ENCODE measurements around the gene RBPJL. TPM values are rescaled to one million over a fixed set of nuclear protein-coding genes. Genes with fewer than 3 reads are reported as not detected.

RBPJL gene
- total and polyA plus RNA-seq, 7 donors = 1.8 TPM; not detected in 6

DNA sequence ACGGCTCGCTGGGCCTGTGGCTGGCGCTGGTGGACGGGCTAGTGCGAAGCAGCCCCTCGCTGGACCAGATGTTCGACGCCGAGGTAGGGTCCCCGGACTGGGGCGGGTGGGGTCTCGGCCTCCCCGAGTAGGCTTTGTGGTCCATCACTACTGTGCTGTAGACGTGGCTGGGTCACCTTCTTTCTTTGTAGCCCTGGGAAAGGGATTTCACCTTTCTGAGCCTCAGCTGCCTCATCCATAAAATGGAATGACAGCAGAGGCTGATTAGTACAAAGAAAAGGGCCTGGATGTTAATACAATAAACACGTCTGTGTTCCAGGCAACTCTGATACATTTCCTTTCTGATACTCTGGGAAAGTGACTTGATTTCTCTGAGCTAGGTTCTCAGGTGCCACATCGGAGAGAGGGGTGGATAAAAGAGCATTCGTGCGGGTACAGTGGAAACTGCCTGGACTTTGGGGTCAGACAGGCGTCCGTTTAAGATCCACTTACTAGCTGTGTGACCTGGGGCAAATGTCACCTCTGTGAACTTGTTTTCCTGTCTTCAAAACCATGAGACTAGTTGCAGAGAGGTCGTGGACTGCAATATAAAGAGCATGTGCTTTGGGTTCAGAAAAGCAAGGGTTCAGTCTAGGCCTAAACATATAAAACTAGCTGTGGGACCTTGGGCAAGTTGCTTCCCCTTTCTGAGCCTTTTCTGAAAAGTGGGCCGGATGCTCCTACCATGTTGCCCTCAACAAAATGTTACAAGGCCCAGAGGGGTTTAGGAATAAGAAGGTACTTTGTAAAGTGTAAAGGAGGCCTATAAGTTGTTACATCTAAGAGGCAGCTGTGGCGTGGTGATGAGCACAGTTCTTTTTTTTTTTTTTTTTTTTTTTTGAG is 57.2 kb downstream of the RBPJL start:
- Histone ChIP-seq H3K4me1 (peaks cover 0 to 49% (median 46%) of the 10 kb centered on the region in 4 donors), H3K4me3 (peak overlapping the region; percentile 54 to 72 (median 67)), H3K27me3 (no peaks in the 10 kb centered on the region), H3K27ac (peak overlapping the region; percentile 88 to 96 (median 94)), H3K36me3 (peaks cover 13 to 37% (median 22%) of the 10 kb centered on the region in 4 donors), H3K9me3 (no peaks in the 10 kb centered on the region)
- 18 to 22% methylated on average over 23 of the region's 23 CpGs for WGBS, 2 donors
- TF ChIP-seq, protein P1, sequence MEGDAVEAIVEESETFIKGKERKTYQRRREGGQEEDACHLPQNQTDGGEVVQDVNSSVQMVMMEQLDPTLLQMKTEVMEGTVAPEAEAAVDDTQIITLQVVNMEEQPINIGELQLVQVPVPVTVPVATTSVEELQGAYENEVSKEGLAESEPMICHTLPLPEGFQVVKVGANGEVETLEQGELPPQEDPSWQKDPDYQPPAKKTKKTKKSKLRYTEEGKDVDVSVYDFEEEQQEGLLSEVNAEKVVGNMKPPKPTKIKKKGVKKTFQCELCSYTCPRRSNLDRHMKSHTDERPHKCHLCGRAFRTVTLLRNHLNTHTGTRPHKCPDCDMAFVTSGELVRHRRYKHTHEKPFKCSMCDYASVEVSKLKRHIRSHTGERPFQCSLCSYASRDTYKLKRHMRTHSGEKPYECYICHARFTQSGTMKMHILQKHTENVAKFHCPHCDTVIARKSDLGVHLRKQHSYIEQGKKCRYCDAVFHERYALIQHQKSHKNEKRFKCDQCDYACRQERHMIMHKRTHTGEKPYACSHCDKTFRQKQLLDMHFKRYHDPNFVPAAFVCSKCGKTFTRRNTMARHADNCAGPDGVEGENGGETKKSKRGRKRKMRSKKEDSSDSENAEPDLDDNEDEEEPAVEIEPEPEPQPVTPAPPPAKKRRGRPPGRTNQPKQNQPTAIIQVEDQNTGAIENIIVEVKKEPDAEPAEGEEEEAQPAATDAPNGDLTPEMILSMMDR (IDR thresholded peaks at IDR 0.05) = no peak
- TF ChIP-seq EP300 (IDR thresholded peaks at IDR 0.05) = no peak
- no peak for TF ChIP-seq POLR2A (IDR thresholded peaks at IDR 0.05)
- no peak for TF ChIP-seq POLR2AphosphoS5 (IDR thresholded peaks at IDR 0.05)
- intact Hi-C loops (cut with DNase I) = loop anchor here (2.0 to 10.0 kb wide), 4 partner anchors 42 to 571 kb away; partner anchors contain the start of gene PCIF1
- DNase-seq = no peak

DNA sequence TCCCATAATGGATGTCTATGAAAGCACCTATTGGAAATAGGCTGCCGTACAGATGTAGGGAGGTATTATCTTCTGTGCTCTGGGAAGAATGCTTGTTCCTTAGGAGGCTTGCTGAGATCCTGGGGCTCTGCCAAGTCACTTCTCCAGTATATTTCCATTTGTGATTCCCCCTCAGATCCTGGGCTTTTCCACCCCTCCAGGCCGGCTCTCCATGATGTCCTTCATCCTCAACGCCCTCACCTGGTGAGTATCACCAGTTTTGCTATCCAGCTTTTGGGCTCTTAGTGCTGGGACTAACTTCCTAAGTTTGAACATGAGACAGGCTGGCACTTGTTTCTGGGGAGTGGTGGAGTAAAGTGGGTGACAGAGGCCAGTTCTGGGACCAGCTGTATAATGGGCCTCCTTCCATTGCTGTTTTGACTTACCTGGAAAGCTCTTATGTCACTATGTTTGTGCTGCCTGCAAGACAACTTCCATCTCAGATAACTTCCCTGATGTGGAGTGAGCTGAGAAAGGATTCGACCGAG is 58.9 kb downstream of the RBPJL start:
- Histone ChIP-seq H3K27ac (peak overlapping the region in 3 of 4 donors; percentile 26 to 96 (median 46)), H3K9me3 (no peaks in the 10 kb centered on the region), H3K36me3 (peaks cover 13 to 38% (median 22%) of the 10 kb centered on the region in 4 donors), H3K4me1 (peaks cover 0 to 32% (median 29%) of the 10 kb centered on the region in 4 donors), H3K27me3 (no peaks in the 10 kb centered on the region), H3K4me3 (no peak overlapping the region)
- intact Hi-C loops (cut with DNase I) = loop anchor here (10.0 kb wide), 1 partner anchor 569 kb away; the partner anchor contains the start of gene PCIF1
- TF ChIP-seq POLR2A (IDR thresholded peaks at IDR 0.05) (no peak), EP300 (IDR thresholded peaks at IDR 0.05) (no peak), POLR2AphosphoS5 (IDR thresholded peaks at IDR 0.05) (no peak)
- TF ChIP-seq, protein P1 (IDR thresholded peaks at IDR 0.05) = no peak
- 95 to 97% methylated on average over 5 of the region's 5 CpGs for WGBS, 2 donors
- peak; percentile 59 for DNase-seq

DNA sequence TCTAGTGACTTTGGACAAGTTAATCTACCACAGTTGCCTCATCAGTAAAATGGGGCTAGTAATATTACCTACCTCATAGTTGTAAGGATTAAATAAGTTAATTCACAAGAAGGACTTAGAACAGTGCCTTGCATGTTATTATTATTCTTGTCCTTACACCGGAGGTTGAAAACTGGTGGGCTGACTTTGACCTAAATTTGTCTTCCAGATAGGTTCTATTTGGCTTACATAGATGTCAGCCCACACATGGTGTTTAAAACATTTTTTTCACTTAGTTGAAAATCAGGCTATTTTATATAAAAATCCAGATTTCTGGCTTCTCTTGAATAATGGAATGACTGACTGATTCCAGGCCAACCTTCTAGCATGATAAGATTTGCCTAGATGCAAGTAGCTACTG is 59.6 kb downstream of the RBPJL start:
- TF ChIP-seq, protein P1 (IDR thresholded peaks at IDR 0.05) = no peak
- no peak for TF ChIP-seq POLR2AphosphoS5 (IDR thresholded peaks at IDR 0.05)
- no peak for TF ChIP-seq EP300 (IDR thresholded peaks at IDR 0.05)
- TF ChIP-seq POLR2A (IDR thresholded peaks at IDR 0.05) = no peak
- DNase-seq = no peak
- Histone ChIP-seq H3K27me3 (no peaks in the 10 kb centered on the region), H3K9me3 (no peaks in the 10 kb centered on the region), H3K4me1 (peaks cover 0 to 29% (median 25%) of the 10 kb centered on the region in 4 donors), H3K36me3 (peaks cover 13 to 38% (median 22%) of the 10 kb centered on the region in 4 donors), H3K4me3 (no peak overlapping the region), H3K27ac (peak overlapping the region in 2 of 4 donors; percentile 46 to 96)
- WGBS, 2 donors = 91 to 100% methylated on average over 1 of the region's 1 CpG
- intact Hi-C loops (cut with DNase I) = loop anchor here (10.0 kb wide), 1 partner anchor 569 kb away; the partner anchor contains the start of gene PCIF1

DNA sequence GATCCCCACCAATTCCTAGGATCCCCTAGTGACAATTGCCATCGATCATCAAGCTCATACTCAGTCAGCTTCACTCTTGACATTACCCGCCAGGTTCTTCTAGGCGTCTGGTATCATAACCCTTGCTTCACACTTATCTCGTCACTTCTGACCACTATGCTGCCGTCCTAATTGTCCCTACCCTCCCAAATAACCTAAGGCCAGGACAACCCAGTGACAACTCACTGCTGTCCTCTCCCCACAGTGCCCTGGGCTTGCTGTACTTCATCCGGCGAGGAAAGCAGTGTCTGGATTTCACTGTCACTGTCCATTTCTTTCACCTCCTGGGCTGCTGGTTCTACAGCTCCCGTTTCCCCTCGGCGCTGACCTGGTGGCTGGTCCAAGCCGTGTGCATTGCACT is 60.0 kb downstream of the RBPJL start:
- Histone ChIP-seq H3K4me3 (no peak overlapping the region), H3K9me3 (no peaks in the 10 kb centered on the region), H3K4me1 (peaks cover 0 to 29% (median 25%) of the 10 kb centered on the region in 4 donors), H3K36me3 (peaks cover 13 to 38% (median 22%) of the 10 kb centered on the region in 4 donors), H3K27me3 (no peaks in the 10 kb centered on the region), H3K27ac (no peak overlapping the region)
- DNase-seq = peak; percentile 47
- TF ChIP-seq EP300 (IDR thresholded peaks at IDR 0.05) = no peak
- TF ChIP-seq, protein P1 (IDR thresholded peaks at IDR 0.05) = no peak
- intact Hi-C loops (cut with DNase I) = loop anchor here (10.0 kb wide), 1 partner anchor 568 kb away; the partner anchor contains the start of gene PCIF1
- WGBS, 2 donors = 87 to 95% methylated on average over 11 of the region's 11 CpGs
